Right atrium auricular region (tissue), 2 donors: Measurements from ENCODE around the gene WWOX. TPM values are rescaled to one million over a fixed set of nuclear protein-coding genes. Genes with fewer than 3 reads are reported as not detected.
A peak's percentile ranks its signal among the peaks of the same experiment; 100 is the strongest.

ENCODE experiments used
- DNase-seq: peaks from one replicate; pipeline ENCODE4 v3.0.0-alpha.2; 2019; ENCODE audit warnings: low spot score
- H3K27ac ChIP-seq, 2 donors: fragments of 200-600 bp; sonication (generic); 1 replicate in 1 of 2; 2 replicates in 1 of 2; pipeline ENCODE4 v1.5.1; 2016 to 2019
- H3K27me3 ChIP-seq, 2 donors: fragments of 200-600 bp; sonication (generic); one replicate each; pipeline versions ENCODE4 v1.5.1 to v1.6.0; 2017 to 2019
- H3K36me3 ChIP-seq: fragments of 200-600 bp; sonication (generic); one replicate; pipeline ENCODE4 v1.5.1; 2016
- H3K4me1 ChIP-seq, 2 donors: fragments of 200-600 bp; sonication (generic); one replicate each; pipeline versions ENCODE4 v1.5.1 to v1.6.0; 2017 to 2019
- H3K4me3 ChIP-seq, 2 donors: fragments of 200-600 bp; sonication (generic); 1 replicate in 1 of 2; 2 replicates in 1 of 2; pipeline ENCODE4 v1.5.1; 2017 to 2019; ENCODE audit warnings: mild to moderate bottlenecking in 1 of 2, moderate library complexity in 1 of 2
- H3K9me3 ChIP-seq, 2 donors: fragments of 200-600 bp; sonication (generic); one replicate each; pipeline ENCODE4 v1.5.1; 2019
- total RNA-seq, 2 donors: library from RNA; depleted of rRNA; stranded (reverse); fragments of >200 nt; gene quantifications; one replicate each; pipeline ENCODE4 v1.1.0, GENCODE V29; 2016
- TF ChIP-seq, protein P1 (sequence below), 2 donors: fragments of 200-600 bp; sonication (generic); IDR thresholded peaks; one replicate each; pipeline ENCODE4 v1.5.1; 2019; ENCODE audit warnings: antibody characterized with exemption in 2 of 2

Gene WWOX
- total RNA-seq, 2 donors from 2014 or later = 14.8 to 20.8 TPM

DNA sequence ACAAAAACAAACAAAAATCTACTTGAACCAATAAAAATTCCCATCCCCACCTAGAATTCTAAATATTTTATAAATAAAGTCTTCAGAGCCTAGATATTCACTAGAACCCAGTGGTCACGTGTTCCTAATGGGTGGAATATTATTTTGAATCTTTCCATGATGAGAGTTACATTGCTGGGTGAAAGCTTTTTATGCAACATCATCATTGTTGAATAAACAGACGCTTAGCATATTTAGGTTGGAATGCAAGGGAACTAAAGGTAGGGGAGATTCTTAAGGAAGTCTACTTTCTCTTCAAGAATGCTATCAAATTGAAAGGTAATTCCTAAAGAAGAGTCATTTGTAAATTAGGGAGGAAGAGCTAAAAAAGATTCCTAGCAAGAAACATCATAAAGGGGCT, 723.1 kb downstream of the WWOX start:
- H3K36me3 ChIP-seq = no peaks in the 10 kb centered on the region
- no peak for DNase-seq
- H3K27me3 ChIP-seq = no peaks in the 10 kb centered on the region
- H3K27ac ChIP-seq = no peak overlapping the region
- H3K4me1 ChIP-seq = peaks cover 0 to 10% of the 10 kb centered on the region in 2 donors
- no peaks in the 10 kb centered on the region for H3K9me3 ChIP-seq
- no peak overlapping the region for H3K4me3 ChIP-seq
- TF ChIP-seq, protein P1, sequence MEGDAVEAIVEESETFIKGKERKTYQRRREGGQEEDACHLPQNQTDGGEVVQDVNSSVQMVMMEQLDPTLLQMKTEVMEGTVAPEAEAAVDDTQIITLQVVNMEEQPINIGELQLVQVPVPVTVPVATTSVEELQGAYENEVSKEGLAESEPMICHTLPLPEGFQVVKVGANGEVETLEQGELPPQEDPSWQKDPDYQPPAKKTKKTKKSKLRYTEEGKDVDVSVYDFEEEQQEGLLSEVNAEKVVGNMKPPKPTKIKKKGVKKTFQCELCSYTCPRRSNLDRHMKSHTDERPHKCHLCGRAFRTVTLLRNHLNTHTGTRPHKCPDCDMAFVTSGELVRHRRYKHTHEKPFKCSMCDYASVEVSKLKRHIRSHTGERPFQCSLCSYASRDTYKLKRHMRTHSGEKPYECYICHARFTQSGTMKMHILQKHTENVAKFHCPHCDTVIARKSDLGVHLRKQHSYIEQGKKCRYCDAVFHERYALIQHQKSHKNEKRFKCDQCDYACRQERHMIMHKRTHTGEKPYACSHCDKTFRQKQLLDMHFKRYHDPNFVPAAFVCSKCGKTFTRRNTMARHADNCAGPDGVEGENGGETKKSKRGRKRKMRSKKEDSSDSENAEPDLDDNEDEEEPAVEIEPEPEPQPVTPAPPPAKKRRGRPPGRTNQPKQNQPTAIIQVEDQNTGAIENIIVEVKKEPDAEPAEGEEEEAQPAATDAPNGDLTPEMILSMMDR (IDR thresholded peaks at IDR 0.05) = no peak

DNA sequence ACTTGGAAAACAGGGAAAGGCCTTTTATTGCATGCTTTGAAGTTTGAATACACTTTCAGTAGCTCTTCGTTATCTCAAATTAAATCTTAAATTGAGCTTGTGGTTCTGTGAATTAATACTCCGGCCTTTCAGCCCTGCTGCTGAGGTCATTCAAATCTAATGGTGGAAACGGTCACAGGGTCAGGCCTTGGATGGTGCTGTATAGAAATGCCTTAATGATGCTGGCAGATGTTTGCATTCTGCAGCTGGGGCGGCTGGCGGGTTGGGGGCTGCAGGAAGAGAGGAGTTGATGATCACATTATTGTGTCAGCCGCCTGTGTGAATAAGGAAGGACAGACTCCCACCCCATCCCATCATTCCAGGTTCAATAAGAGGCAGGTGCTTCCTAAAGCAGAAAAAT, 723.6 kb downstream of the WWOX start:
- no peaks in the 10 kb centered on the region for H3K27me3 ChIP-seq
- no peaks in the 10 kb centered on the region for H3K9me3 ChIP-seq
- H3K36me3 ChIP-seq = no peaks in the 10 kb centered on the region
- peaks cover 0 to 5% of the 10 kb centered on the region in 2 donors for H3K4me1 ChIP-seq
- H3K27ac ChIP-seq = no peak overlapping the region
- TF ChIP-seq, protein P1 (IDR thresholded peaks at IDR 0.05) = no peak
- H3K4me3 ChIP-seq = no peak overlapping the region
- no peak for DNase-seq

GRCh38 chr16:78829280-78829679, 729.8 kb downstream of the WWOX start:
- H3K27ac ChIP-seq = no peak overlapping the region
- H3K9me3 ChIP-seq = no peaks in the 10 kb centered on the region
- H3K4me3 ChIP-seq = no peak overlapping the region
- no peak for DNase-seq
- no peaks in the 10 kb centered on the region for H3K36me3 ChIP-seq
- TF ChIP-seq, protein P1 (IDR thresholded peaks at IDR 0.05) = no peak
- no peaks in the 10 kb centered on the region for H3K27me3 ChIP-seq
- no peaks in the 10 kb centered on the region for H3K4me1 ChIP-seq

GRCh38 chr16:78830599-78830998, 731.1 kb downstream of the WWOX start:
- H3K27ac ChIP-seq = no peak overlapping the region
- H3K4me3 ChIP-seq = no peak overlapping the region
- no peaks in the 10 kb centered on the region for H3K9me3 ChIP-seq
- TF ChIP-seq, protein P1 (IDR thresholded peaks at IDR 0.05) = no peak
- no peaks in the 10 kb centered on the region for H3K4me1 ChIP-seq
- H3K36me3 ChIP-seq = no peaks in the 10 kb centered on the region
- DNase-seq = no peak
- no peaks in the 10 kb centered on the region for H3K27me3 ChIP-seq

DNA sequence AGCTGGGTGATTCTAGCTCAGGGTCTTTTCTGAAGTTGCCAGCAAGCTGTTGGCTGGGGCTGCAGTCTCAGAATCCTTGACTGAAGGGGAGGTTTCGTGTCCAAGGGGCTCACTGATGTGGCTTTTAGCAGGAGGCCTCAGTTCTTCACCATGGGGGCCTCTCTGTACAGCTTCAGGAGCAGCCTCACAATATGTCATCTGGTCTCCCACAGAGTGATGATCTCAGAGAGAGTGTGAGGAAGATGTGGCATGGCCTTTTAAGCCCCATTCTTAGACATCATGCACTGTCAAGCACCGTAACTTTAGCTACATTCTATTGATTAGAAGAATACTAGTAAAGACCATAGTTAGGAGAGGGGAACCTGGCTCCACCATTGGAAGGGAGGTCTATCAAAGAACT, 732.6 kb downstream of the WWOX start:
- H3K4me3 ChIP-seq = no peak overlapping the region
- H3K4me1 ChIP-seq = no peaks in the 10 kb centered on the region
- H3K27ac ChIP-seq = no peak overlapping the region
- no peaks in the 10 kb centered on the region for H3K9me3 ChIP-seq
- no peaks in the 10 kb centered on the region for H3K36me3 ChIP-seq
- TF ChIP-seq, protein P1 (IDR thresholded peaks at IDR 0.05) = no peak
- DNase-seq = no peak
- no peaks in the 10 kb centered on the region for H3K27me3 ChIP-seq

- Histone ChIP-seq H3K36me3 (no peaks in the 10 kb centered on the region), H3K4me1 (no peaks in the 10 kb centered on the region), H3K27me3 (no peaks in the 10 kb centered on the region), H3K27ac (no peak overlapping the region), H3K4me3 (peak overlapping the region in 1 of 2 donors; percentile 4), H3K9me3 (no peaks in the 10 kb centered on the region)
- TF ChIP-seq, protein P1 (IDR thresholded peaks at IDR 0.05) = no peak
- DNase-seq = no peak
Observed at GRCh38 chr16:78836802-78837491, 737.5 kb downstream of the WWOX start.
